HG03457 (cell line): Measurements from ENCODE around the gene CCL7.

ENCODE experiments used
- ATAC-seq: cut with Tn5 transposase; IDR thresholded peaks from one replicate; pipeline ENCODE4 v1.9.1; 2021; ENCODE audit warnings: moderate number of reproducible peaks; ENCODE audit not compliant: unreplicated experiment

The CCL7 gene

DNA sequence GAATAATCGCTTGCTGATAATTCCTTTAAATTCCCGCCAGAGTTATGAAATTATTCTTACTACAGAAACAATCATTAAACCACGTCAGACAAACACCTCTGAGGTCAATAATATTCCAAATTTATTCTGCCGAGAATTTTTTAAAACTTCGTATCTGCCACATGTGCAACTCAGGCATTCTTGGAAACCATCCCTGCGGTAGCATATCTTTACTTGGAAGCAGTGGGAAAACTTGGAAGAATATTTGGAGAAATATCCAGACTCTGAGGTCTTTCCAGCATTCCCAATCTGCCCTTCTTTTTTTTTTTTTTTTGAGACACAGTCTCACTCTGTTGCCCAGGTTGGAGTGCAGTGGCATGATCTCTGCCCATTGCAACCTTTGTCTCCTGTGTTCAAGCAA lies 13.6 kb downstream of the CCL7 start:
- no peak for ATAC-seq

DNA sequence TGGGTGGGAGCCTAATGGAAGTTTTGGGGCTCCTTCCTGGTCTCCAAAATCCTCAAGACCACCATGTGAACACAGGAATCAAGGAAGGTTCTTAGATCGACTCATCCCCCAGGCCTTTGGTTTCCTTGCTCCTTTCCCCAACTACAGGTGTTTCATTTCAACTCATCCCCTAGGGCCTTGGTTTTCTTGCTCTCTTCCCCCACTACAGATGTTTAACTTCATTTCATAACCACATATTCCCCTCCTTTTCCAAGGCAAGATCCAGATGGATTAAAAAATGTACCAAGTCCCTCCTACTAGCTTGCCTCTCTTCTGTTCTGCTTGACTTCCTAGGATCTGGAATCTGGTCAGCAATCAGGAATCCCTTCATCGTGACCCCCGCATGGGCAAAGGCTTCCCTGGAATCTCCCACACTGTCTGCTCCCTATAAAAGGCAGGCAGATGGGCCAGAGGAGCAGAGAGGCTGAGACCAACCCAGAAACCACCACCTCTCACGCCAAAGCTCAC lies 15.3 kb downstream of the CCL7 start, which contains the start of gene CCL11:
Gene CCL11 (plus strand): TSS at position 457 of the 507 bp plus-strand sequence. CDS start 67 bp downstream, outside the sequence.
- ATAC-seq, result no peak

DNA sequence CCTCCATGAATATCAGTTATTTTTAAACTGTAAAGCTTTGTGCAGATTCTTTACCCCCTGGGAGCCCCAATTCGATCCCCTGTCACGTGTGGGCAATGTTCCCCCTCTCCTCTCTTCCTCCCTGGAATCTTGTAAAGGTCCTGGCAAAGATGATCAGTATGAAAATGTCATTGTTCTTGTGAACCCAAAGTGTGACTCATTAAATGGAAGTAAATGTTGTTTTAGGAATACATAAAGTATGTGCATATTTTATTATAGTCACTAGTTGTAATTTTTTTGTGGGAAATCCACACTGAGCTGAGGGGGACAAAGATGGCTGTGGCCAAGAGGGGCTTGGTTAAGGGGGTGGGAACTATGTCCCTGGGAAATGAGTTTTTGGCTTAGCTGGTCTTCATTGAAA lies 17.9 kb downstream of the CCL7 start:
- no peak for ATAC-seq

- no peak for ATAC-seq
Observed at GRCh38 chr17:34290586-34290985, 20.6 kb downstream of the CCL7 start.

GRCh38 chr17:34291721-34292348 lies 21.8 kb downstream of the CCL7 start:
- ATAC-seq, result no peak

DNA sequence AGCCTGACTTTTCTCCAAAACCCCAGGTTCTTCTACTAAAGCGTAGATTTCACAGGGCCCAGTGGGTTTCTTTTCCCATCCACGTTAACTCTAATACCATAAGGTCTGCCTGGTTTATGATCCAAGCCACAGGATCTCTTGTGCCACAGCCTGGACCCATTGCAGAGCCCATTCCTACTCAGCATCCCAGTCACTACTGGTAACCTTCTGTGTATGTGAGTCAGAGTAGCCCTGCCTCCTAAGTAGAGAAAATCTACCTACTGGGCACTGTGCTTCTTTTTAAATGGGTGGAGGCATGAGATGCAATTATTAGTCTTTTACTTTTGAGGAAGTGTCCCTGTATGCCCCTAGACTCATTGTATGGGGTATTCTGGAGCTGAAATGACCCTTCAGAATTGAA lies 29.0 kb downstream of the CCL7 start:
- no peak for ATAC-seq

DNA sequence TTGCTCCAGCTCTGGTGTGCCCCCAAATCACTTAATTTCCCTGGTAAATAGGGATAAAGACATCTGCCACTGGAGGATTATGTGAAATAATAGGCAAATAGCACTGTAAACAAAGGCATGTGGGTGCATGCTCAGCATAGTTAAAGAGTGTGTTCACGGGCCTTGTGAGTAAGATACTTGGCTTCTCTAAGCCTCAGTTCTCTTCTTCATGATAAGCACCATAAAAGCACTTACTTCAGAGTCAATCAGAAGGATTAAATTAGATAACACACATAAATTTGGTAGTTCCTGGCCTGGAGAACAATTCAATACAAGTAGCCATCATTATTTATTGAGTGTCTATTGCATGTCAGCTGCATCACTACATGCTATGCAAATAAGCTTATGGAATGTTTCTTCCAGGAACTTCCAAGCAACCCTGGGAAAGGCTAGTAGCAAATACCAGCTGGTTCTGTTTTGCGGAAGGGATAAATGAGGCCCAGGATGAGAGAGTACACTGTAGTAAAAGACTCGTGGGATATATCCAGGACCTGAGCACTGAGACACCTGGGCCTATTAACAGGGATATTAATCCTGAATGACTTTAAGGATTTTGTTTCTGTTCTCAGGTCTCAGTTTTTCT lies 30.0 kb downstream of the CCL7 start:
- no peak for ATAC-seq

DNA sequence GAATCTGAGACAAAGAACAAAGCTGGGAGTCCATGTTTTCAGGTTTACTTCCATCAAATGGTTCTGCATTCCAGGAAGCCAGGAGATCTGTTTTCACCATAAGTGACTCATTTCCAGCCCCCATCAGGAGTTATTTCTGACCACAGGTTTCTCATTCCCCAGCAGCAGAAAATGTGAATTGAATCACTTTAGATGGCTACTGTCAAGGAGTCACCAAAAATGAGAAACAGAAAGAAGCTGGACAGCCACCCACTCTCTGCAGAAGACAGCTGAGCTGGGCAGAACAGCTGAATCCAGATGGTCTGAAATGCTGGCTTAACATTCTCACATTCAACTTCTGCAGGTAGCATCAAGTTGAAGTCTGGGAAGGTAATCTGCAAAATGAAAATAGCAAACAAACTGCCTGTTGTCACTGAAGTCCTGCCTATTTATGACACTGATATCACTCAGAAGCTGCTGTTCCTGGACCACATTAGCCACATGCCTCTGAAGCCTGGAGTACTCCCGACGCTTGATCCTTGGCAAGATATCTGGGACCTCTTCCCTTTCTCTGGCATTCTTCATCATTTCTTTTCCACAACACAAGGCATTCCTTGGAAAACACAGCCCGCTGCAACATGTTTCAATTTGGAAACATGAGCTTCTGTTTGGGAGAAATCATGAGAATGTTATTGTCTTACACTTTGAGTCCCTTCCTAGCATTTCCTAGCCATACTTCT lies 30.8 kb downstream of the CCL7 start:
- ATAC-seq, result no peak

DNA sequence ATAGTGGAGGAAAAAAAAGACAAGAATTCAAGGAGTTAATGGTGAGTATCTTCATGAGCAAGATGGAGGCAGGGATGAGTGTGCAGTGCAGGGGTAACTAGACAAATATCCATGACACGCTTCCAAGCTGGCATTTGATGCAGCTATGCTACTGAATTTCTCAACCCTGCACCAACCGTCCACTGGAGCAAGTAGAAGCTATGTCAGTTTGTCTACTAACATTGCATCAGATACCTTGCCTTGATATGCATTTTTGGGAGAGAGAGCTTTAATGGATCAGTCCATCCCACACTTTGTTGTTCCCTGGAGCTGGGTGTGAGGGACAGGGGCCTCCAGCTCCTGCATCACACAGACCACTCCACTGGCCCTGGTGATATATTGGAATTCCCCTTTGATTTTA lies 32.0 kb downstream of the CCL7 start:
- ATAC-seq, result no peak

DNA sequence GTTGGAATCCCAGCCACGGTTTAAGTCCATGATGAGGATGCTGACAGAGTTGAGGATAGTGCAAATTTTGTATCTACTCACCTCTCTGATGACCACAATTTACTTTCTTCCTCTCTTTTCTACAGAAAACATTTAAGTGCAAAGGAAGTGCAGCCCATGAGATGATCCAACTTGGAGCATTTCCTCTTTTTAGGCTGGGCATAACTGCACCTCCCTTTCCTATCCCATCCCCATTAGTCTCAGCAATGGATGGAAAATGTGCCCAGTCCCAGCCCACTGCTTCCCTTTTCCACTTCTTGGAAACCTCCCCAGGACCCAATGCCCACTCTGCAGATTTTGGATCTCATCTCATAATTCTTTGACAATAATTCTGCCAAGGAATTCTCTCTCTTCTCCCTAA lies 32.6 kb downstream of the CCL7 start:
- no peak for ATAC-seq

DNA sequence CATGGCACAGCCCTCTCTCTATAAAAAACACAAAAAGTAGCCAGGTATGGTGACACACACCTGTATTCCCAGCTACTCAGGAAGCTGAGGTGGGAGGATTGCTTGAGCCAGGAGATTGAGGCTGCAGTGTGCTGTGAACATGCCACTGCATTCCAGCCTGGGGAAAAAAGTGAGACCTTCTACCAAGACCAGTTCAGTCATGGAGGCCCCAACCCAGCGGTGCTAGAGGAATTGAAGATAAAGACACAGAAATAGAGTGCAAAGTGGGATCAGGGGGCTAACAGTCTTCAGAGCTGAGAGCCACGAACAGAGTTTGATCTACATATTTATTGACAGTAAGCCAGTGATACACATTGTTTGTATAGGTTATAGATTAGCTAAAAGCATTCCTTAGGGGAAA lies 33.6 kb downstream of the CCL7 start:
- ATAC-seq, result no peak

GRCh38 chr17:34305061-34305460 lies 35.0 kb downstream of the CCL7 start:
- ATAC-seq, result no peak

GRCh38 chr17:34305606-34306005 lies 35.6 kb downstream of the CCL7 start:
- no peak for ATAC-seq

GRCh38 chr17:34306466-34306865 lies 36.4 kb downstream of the CCL7 start:
- ATAC-seq, result no peak

GRCh38 chr17:34307110-34307509 lies 37.1 kb downstream of the CCL7 start:
- ATAC-seq, result no peak

DNA sequence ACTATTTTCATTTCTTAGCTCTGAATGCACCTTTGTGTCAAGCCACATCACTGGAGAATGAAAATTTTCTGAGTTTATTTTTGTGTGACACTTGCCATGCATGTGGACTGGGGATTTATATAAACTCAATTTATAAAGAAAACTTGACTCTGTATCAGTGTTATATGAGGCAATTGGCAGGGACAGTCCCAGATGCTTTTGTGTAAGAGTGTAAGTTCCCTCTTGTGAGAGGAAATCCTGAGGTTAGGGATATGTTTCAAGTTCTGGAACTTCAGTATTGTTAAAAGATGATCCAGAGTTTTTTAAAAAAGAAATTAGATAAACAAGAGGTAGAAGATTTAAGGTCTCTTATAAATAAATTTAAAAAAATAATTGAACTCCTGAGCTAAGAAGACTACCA lies 38.4 kb downstream of the CCL7 start:
- no peak for ATAC-seq

- ATAC-seq, result no peak
Observed at GRCh38 chr17:34311291-34311690, 41.3 kb downstream of the CCL7 start.

DNA sequence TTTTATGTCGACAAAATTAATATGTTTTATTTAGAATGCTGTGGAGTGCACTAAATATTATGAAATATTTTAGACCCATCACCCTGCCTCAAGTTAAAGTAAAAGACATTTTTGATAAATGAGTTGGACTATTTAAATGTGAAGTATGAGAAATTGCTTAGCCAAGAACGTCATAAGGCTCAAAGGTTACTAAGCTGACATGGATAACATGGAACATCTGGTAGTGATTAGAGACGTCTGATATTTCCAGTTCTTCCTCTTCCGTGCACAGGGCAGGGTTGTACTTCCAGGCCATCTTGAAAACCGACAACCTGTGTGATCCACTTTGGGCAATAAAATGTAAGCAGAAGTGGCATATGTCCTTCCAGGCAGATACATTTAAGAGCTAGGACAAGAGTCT lies 42.1 kb downstream of the CCL7 start:
- ATAC-seq, result no peak

DNA sequence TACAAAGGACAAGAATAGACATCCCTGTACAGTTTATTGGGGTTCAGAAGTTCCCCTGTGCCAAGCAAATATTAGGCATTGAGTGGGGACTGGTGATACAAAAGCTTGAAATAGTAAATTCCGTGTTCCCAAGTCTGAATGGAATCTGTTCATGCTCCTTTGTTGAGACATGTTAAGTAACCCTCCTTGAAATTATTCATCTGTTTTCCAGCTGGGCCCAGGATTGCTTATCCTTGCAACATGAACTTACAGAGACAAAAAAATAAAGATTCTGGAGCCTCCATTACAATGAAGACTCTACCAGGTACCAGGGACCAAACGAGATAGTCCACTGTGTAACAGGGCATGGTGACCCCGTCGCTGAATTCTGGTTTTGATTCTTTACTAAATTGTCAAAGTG lies 43.1 kb downstream of the CCL7 start:
- ATAC-seq, result no peak

GRCh38 chr17:34314279-34314678 lies 44.3 kb downstream of the CCL7 start:
- no peak for ATAC-seq

- ATAC-seq, result no peak
Observed at GRCh38 chr17:34318474-34318873, 48.5 kb downstream of the CCL7 start.

- ATAC-seq, result no peak
Observed at GRCh38 chr17:34319039-34319483, 49.0 kb downstream of the CCL7 start, which contains the start of gene CCL8. Gene CCL8 (plus strand): TSS chr17:34319435. CDS start chr17:34319502, 67 bp downstream.
